NCI-H2029 (cell line): ENCODE measurements around the gene STOM.
A peak's percentile ranks its signal among the peaks of the same experiment; 100 is the strongest.
"Not testable (repeated sequence)": the region's sequence is repeated elsewhere in the genome, so short reads cannot be mapped to it uniquely, and the experiment has no call there.

ENCODE experiments used
- DNase-seq: peaks from one replicate; lab custom pipeline; 2025; lab: John Stamatoyannopoulos, UW

Gene STOM

DNA sequence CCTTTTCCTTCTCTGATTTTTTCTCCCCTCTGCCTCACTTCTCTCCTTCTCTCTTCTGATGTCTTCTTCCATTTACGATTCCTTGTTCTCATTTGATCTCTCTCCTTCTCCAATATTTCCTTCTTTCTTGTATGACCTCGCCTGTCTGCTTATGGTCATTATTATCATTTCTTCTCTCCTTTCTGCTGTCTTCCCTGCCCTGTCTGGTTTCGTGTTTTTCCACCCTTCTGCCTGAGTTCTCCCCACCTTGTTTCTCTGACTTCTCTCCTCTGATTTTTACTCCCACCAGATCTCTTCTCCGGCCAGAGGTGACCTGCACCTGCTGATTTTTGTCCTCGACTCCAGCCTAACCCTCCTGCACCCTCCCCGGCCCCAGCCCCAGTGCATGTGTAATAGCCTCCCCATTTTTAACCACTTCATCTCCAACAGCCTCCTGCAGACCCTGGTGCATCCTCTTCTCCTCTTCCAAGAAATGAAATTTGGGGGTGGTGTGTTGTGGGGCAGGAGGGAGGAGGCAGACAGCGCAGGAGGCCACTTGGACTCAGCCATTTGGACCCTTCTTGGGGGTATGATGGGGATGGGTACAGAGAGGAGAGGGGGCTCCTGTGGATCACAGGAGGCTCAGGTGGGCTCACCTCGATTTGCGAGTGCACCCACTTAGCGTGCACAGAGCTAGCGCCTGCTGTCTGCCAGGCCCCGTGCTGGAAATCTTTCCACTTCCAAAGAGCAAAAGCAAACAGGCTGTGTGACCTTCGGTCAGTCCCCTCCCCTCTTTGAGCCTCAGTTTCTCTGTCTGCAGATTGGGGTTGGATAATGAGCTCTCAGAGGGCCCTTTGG is 69.5 kb downstream of the STOM start:
- no peak for DNase-seq

DNA sequence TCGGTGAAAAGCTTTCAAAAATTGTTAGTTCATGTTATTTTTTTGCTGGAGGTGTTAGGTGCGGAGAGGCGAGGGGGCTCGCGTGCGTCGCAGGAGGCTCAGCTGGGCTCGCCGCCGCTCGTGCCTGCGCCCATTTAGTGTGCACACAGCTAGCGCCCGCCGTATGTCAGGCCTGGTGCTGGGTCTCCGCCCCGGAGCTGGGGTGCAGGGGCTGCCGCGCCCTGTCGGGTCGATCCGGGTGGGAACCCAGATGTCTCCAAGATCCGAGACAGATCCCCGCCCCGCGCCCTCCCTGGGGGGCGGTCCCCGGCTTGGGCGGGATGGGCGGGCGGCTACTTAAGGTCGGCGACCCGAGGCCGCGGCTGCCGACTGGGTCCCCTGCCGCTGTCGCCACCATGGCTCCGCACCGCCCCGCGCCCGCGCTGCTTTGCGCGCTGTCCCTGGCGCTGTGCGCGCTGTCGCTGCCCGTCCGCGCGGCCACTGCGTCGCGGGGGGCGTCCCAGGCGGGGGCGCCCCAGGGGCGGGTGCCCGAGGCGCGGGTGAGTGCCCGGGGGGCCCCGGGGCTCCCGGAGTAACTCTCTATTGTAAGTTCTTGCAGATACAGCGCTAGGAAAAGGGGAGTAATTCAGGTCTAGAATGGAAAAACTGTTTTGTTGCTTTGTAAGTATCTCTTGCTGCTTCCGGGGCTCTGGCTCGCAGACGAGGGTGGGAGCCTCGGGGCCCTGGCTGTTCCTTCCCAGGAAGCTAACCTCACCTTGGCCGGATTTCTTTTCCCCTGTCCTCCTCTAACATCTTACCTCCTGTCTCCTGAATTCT is 70.4 kb downstream of the STOM start:
- DNase-seq = no peak

DNA sequence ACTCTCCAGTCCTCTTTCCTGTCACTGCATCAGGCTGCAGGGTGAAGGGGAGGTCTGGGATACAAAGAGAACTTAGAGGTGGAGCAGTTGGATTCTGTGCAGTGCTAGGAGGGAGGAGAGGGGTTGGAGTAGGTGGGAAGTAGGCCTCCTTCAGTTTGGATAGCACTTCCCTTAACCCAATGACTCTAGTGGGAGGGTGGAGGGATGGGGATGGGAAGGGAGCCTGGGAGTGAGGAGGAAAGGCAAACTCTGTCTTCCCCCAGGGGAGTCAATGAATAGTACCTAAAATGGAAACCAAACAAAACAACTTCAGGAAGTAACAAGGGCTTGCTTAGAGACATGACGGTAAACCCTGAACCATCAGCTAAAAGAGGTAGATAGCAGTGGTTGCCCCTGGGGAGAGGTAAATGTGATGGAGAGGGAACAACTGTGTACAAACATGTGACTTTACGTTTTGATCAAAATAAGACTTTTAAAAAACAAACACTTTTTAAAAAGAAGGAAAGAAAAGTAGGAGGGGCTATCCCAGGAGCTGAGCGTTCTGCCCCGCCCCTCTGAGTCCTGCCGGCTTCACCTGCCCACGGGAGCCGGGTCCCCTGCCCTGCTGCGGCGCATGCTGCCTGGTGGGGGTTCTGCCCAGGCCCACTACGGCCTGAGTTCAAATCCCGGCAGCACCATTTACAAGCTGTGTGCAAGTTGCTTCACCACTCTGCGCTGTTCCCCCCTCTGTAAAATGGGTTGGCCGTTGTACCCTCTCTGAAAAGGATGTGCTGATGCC is 71.2 kb downstream of the STOM start:
- peak; percentile 38 for DNase-seq

DNA sequence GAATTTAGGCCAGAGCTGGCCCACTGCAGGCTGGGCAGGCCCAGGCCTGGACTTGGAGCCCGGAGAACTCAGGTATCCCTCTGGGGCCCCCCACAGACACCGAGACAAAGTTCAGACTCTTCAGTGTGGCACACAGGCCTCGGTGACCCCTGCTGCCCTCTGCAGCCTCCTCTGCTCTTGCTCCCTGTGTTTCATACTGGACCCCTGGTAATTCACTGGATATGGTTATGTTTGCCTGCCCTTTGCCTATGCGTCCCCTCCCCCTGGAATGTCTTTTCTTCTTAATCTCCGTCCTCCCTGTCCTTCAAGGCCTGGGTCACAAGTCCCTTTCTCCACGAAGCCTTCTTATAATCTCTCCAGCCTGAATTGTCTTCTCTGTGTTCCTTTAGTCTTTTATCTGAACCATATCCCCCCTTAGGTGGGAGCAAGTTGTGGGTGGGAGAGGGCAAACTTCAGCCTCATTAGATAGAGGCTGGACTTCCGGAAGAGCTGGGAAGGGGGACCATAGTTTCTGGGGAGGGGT is 72.0 kb downstream of the STOM start:
- no peak for DNase-seq

DNA sequence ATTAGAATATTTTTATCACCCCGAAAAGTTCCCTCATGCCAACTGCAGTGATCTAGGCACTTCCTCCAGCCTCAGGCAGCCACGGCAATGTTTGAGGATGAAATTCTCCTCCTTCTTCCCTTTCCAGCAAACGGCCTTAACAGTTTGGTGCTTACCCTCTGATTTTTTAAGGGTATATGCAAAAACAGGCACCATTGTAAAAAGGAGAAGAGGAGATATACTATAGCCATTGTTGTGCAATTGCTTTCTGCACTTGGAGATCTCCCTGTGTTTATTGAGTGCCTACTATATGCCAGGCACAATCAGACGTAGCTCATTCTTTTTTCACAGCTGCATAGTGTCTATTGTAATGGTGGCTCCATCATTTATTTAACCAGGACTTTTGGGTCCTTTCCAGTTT is 72.7 kb downstream of the STOM start:
- DNase-seq = no peak

DNA sequence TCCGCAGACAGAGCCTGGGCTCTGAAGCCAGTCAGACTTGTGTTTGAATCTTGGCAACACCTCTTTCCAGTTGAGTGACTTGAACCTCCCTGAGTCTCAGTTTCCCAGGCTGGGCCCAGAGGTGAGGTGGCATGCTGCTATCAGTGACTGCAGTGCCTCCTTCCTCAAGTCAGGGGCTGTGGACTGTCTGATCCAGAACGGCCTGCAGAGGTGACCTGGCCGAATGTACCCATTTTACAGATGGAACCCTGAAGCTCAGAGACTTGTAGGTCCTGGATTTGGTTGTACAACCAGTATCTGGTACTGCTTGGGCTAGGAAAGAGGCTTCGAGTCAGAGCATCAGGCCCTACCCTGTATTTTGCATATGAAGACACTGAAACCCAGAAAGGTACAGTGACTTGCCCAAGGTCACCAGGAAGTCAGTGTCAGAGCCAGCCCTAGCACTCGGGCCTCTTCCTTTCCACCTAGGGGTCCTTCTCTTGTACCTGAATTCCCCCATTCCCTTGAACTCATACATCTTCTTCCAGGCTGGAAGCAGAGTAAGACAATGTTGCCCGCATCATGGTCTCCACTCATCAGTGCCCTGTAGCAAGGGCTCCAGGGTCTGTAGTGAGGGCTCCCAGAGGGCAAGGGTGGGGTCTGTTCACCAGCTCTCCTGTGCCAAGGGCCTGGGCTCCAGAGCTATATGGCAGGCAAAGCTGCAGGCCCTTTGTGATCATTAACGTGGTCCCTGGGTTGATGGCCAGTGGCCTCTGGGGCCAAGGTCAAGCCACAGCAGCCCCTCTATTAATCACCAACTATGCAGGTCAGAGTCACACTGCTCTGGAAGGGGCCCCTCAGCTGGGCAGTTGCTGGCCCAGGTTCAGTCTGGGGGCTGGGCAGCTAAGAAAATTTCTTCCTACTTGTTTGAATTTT is 73.6 kb downstream of the STOM start:
- no peak for DNase-seq

DNA sequence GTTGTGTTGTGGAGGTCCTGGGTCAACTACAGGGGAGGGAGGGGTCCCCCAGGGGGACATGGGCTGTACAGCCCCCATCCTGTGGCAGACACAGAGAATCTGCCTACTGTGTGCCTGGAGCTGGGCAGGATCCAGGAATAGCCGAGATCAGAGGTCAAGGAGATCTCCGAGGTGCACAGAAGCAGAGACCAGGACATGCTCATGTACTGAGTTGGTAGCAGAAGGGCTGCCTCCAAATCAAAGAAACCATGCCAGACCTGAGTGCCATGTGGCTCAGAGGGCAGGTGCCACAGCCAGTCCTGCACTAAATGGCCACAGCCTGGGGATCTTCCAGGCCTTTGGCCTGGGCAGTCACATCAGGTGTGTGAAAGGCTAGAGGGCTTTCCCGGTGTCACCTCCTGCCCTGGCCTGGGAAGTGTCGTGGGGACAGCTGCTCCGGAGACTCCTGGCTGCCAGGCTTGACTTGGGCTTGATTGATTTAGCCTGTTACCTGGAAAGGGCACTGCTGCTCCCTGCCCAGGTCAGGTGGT is 74.3 kb downstream of the STOM start:
- DNase-seq = no peak

DNA sequence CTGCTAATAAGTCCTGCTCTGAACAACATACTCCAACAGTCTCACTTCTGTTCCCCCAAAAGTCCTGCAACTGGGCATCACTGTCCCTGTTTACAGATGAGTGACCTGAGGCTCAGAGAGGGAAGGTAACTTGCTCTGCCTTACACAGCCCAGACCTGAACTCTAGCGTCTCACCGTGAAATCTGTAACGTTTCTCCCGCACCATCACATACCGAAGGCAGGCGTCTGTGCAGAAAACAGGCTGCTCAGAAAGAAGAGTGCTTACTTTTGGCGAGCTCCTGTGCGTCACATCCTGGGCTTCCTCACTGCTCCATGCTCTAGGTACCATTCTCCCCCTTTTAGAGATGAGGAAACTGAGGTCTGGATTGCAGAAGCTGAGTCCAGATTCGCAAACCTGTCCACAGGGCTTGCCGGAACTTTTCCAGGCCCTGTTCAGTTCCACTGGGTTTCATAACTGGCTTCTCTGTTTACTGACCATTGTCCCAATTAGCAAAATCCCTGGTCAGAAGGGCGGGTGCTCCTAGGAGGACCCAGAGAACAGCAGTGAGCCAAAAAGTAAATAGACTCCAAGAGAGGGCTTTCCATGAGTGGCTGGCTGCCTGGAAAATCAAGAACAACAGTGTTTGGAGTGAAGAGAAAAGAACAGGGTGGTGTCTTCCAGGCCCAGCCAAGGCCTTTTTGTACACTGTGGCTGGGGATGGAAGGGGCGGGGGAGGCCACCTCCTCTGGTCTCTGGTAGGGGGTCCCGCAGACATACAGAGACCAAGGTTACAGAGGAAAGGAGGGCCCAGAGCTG is 75.0 kb downstream of the STOM start:
- no peak for DNase-seq

DNA sequence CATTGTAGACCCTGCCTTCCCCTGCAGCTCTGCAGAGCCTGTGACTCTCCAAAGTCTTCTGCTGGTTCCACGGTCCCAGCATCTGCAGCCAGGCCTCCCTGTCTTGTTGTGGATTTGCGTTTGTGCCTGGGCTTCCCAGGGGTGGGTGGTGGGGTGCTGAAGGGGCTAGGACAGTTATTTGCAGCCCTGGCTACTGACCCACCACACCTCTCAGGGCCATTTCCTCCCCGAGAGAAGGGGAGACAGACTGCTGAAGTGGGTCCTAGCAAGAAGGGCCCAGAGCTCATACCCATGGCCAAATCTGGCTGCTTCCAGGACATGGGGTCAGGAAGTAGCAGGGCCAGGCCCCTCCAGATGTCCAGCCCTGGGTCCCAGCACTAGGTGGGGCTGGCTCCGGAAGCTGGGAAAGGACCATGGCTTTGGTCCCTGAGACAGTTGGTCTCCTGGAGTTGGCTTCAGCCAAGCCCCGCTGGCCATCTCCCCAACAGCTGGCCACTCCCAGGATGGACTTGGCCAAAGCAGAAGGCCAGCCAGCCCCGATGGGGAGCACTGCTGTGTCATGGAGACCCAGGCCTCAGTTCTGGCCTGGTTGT is 75.8 kb downstream of the STOM start:
- no peak for DNase-seq

DNA sequence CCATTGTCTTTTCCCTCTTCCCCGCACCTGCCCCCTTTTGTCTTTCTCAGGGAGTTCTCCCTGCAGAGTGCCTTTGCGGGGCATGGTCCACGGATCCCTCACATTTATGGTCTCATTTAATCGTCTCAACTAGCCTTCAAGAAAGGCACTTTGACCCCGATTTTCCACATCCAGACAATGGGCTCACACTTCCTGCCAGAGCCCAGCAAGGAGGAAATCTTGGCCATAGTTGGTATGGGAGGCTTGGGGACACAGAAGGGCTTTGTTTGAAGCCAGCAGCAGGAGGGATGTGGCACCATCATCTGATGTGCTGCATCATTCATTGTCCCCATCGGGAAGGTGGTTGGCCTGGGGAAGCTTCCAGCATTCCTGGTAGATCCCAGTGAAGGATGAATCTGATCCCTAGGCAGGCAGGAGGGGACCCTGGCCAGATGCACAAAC is 77.2 kb downstream of the STOM start:
- DNase-seq = no peak

DNA sequence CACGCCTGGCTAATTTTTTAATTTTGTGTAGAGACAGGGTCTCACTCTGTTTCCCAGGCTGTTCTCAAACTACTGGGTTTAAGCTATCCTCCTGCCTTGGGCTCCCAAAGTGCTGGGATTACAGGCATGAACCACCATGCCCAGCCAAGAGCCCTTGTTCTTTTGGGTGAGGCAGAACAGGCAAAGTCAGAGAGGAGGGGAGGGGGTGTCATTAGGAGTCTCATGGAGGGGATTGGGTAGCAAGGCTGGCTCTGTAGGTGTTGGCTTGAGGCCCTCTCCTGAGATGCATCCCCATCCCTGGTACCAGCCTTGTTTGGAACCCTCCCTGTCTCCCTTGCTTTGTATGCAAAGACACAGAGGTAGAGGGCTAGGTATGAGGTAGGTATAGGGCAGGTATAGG is 78.0 kb downstream of the STOM start:
- no peak for DNase-seq

DNA sequence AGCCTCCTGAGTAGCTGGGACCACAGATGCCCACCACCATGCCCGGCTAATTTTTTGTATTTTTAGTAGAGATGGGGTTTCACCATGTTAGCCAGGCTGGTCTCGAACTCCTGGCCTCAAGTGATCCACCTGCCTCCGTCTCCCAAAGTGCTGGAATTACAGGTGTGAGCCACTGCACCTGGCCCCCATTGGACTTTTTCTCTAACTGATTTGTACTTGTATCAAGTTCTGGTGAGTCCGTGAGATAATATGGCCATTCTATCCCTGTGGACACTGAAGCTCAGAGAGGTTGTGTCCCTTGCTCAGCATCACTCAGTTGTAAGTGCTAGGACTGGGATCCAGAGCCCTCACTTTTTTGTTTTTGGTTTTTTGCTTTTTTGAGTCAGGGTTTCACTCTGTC is 78.5 kb downstream of the STOM start:
- not testable (repeated sequence) for DNase-seq

DNA sequence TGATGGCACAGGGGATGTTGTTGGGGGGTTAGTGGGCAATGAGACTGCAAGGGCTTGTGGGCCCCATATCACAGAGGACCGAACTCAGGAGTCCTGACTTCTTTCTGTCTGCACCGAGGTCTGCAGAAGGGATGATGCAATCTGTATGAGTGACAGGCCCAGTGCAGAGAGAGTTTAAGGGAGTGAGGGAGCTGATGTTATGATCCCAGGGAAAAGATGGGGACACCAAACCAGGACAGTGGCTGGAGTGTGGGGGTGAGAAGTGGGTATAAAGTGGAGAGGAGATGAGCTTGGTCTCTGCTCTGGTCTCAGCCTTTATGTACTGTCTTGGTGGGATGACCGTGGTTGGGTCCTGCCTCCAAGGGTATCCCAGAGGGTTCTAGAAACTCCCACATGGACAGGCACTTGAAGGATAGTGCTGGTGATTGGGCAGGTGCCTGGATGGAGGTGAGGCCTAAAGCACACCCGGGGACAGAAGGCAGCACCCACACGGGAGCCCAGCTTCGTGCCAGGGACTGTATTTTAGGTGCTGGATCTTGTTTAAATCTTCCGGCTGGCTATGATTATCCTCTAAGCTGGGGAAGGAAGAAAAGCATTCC is 80.2 kb downstream of the STOM start:
- DNase-seq = no peak

DNA sequence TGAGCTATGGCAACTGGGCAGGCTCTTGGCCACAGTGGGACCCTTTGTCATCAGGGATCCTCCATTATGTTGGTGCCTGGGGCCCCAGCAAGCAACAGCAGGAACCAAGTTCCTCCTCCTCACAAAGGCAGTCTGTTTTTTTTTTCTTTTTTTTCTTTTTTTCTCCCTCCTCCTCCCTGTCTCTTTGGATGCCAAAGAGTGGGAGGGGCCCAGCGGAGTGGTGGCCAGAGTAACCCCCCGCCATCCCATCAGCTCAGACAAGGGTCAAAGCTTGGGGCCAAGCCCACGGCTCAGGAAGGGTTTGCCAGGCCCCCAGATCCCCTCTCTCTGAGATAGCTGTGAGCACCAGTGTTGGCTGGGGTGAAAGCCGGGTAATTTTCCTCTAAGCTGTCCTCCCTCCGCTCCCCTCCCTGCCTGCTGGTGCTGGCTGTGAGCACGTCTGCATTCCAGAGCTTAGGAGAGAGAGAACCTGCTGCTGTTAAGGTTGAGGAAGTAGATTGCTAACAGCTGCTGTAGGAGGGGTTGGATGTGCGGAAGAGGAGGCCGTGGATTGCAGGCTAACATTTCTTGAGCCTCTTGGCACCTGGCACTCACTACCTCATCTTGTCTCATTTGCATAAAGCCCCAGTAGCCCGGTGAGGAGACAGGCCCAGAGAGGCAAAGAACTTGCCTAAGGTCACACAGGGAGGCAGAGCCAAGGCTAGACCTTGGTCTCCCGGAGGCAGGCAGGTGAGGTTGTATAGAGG is 80.9 kb downstream of the STOM start:
- peak; percentile 27 for DNase-seq
